GM21825 (cell line): ENCODE measurements around the gene PRKCH.

Experiments used
- ATAC-seq: cut with Tn5 transposase; IDR thresholded peaks from one replicate; pipeline ENCODE4 v1.9.1; 2021; ENCODE audit warnings: mild to moderate bottlenecking, moderate library complexity; ENCODE audit not compliant: unreplicated experiment

The PRKCH gene

DNA sequence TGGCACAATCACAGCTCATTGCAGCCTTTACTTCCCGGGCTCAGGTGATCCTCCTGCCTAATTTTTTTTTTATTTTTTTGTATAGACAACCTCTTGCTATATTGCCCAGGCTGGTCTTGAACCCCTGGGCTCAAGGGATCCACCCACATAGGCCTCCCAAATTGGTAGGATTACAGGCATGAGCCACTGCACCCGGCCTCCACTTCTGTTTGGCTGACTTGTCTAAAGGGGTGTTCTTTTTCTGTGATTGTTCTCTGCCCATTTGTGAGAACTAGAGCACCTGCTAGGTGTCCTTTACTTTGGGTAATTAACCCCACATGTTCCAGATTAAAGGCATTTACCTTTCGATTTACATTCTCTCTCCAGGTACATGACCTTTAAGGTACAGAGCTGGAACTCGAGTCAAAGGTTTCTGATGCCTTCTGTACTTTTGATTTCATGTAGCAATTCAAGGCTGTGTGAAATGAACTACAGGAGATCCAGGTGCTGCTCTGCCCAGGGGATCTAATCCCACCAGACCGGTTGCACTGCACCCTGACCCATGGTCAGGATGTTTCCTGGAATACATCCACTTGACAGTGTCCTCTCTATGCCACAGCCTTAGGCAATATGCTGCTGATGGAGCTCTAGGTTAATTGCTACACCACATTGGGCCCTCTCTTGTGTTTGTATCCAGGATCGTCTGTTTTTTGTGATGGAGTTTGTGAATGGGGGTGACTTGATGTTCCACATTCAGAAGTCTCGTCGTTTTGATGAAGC is 163.6 kb downstream of the PRKCH start:
- no peak for ATAC-seq

DNA sequence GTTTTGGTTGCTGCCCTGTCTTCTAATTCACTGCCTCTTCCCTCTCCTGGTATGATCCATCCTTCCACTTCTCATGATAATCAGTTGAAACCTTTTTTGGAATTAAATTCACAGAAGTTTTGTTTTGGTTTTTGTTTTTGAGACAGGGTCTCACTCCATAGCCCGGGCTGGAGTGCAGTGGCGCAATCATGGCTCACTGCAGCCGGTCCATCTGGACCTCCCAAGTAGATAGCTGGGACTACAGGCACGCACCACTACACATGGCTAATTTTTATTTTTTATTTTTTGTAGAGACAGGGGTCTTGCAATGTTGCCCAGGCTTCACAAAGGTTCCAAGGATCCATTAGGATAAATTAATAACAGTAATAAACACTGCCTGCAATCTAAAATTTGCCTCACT is 164.3 kb downstream of the PRKCH start:
- ATAC-seq: no peak

DNA sequence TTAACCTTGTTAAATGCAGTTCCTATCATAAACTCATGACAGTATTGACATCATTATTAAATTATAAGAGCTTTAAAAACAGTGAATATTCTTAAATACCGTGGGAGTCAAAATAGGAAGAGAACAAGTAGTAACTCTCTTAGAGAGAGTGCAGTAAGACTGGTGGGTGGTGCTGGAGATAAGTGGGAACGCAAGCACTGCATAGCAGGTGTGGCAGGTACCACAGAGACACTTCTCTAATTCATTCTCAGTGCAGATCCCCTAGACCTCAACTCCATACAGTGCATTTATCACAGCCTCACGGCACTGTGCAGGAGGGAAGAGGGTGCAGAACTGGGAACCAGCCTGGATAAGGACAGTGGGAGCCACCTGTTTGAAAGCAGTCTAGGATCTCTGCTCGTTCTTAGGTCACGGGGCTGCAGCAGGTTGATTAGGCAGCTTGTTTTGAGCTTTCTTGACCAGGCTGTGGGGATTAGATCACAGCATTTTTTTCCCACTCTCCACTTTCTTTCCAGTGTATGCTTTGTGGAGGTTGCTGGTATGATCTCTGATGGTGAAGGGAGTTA is 165.6 kb downstream of the PRKCH start:
- ATAC-seq: no peak

- ATAC-seq: no peak
Measured at GRCh38 chr14:61488417-61489401, 167.3 kb downstream of the PRKCH start.

GRCh38 chr14:61489512-61489911 is 168.1 kb downstream of the PRKCH start:
- no peak for ATAC-seq

GRCh38 chr14:61489932-61490331 is 168.6 kb downstream of the PRKCH start:
- ATAC-seq: no peak

GRCh38 chr14:61491224-61491623 is 169.8 kb downstream of the PRKCH start:
- ATAC-seq: no peak

DNA sequence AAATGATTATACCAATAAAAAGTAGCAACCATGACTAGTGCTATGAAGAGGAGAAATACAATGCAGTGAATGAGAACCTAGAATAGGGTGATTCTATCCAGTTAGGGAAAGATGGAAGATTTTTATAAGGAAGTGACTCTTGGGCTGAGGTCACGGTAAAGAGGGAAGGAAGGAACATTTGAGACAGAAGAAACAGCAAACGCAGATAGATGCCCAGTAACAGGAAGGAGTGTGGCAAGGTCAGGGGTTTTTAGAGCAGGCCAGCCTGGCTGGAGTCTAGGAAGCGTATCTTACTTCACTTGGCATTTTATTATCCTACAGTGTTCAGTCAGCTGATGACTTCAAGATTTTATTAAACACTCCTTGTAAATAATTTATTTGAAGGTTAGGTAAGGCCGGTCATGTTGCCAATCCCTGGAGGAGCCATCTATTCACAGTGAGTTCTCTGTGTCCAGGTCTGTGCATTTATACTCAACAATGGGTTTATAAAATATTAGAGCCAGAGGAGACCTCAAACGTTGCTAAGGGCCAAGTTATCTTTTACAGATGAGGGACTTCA is 170.6 kb downstream of the PRKCH start:
- ATAC-seq: no peak

- ATAC-seq: no peak
Measured at GRCh38 chr14:61492474-61492873, 171.1 kb downstream of the PRKCH start.

- no peak for ATAC-seq
Measured at GRCh38 chr14:61493239-61493638, 171.9 kb downstream of the PRKCH start.

GRCh38 chr14:61494018-61494417 is 172.6 kb downstream of the PRKCH start:
- no peak for ATAC-seq

DNA sequence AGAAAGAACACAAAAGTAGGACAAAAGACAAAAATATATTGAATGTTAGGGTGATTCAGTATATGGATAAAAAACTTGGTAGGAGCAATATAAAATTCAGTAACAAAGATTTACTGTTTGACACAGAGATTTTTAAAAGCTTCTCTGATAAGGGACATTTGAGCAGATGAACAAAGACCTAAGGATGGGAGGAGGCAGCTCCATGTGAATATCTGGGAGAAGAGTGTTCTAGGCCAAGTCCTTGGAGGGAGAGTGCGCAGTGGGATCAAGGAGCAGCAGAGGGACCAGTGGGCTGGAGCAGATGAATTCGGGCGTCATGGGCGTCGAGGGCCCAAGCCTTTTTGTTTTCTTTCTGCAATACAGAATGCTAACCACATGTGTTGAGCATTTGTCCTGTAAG is 174.4 kb downstream of the PRKCH start:
- no peak for ATAC-seq

DNA sequence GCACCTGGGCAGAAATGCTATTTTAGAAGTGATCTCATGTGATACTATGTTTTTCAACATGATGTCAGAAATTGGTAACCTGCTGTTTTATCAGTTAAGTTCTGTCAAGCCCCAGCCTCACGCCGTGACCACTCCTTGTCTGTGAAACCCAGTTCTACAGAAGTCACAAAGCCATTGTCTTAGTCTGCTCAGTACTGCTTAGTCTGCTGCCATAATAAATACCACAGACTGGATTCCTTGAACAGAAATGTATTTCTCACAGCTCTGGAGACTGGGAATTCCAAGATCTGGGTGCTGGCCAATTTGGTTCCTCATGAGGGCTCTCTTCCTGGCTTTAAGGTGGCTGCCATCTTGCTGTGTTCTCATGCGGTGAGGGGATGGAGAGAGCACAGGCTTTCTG is 176.9 kb downstream of the PRKCH start:
- ATAC-seq: no peak

DNA sequence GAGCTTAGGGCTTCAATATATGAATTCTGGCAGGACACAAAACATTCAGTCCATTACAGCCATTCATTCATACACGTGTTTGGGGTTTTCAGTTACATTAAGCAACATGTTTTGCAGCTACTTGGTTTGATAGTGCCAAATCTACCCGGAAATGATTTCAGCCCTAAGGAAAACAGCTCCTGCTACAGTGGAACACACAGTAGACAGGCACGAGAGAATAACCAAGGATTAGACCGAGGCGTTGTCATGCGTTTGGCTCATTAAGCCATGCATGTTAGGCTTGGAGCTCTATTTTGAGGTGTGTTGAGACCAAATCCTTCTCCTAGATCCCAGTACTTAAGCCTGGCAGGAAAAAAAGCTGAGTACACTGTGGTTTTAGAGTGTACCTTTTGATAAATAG is 177.4 kb downstream of the PRKCH start:
- no peak for ATAC-seq

GRCh38 chr14:61499991-61500390 is 178.6 kb downstream of the PRKCH start:
- ATAC-seq: no peak

GRCh38 chr14:61501714-61502458 is 180.5 kb downstream of the PRKCH start:
- peak; percentile 3 for ATAC-seq

DNA sequence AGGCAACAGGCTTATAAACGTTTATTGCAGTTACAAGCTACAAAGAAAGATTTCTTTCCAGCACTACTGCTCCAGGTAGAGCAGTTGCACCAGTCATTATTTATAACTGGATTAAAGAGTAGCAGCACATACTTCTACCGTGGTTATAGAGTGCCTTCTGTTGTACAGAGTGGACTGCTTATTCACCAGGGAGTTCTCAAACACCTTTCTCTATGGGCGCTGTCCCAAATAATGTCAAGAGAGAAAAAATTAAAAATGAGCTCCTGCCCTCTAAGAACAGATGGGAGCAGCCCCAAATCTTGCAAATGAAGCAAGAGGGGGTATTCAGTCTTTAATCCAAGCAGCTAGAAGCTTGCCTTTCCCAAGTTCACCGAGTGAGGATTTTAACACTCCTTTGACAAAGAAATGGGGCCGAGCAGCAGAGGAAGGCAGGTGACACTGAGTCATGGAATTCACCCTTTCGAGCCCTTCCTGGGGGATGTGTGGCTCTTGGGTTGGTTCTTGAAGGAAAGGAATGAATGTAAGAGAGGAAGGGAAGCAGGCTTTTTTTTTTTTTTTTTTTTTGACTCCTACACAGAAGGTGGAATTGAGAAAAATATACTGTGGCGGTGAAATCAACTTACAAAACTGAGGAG is 181.2 kb downstream of the PRKCH start:
- peak; percentile 23 for ATAC-seq

DNA sequence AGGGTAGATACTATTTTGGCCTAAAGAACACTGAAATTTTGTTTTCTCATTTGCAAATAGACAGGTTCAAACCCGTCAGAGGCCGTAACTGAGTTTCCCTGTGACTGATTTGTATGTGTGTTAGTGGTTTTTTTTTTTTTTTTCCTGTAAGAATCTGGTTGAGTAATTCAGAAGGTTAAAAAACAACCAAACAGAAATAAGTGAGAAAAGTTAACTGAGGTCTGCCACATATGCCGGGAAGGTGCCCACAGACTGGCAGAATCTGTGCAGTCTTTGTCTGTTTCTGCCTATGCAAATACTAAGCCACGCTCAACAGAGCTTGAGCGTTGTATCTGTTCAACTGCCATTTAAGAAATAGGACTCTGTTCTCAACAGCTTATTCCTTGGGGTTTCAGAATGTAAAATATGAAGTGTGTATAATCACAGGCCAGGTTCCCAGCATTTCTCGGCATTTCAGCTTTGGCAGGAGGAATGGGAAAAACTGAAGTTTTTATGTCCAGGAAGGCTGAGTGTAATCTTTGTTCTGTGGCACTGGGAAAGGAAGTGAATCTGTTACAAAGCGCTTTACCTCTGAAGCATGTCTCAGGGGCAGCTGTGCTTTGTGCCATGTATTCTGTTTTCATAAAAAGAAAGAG is 181.9 kb downstream of the PRKCH start:
- peak; percentile 68 for ATAC-seq

DNA sequence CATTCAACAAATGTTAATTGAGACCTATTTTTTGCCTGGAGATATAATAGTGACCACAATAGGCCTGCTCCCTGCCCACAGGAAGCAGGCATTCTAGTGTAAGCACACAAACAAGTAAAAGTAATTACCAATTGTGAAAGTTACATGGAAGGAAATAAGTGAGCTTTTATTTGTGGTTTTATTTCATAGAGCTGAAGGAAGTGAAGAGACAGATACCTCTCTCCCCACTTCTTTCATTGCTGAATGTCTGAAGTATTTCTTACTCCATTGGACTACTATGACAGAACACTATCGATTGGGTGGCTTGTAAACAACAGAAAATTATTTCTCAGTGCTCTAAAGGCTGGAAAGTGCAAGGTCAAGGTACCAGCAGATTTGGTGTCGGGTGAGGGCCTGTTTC is 183.5 kb downstream of the PRKCH start:
- ATAC-seq: no peak
